Right renal cortex interstitium (tissue), 3 donors: Measurements from ENCODE around the gene AUTS2. TPM values are rescaled to one million over a fixed set of nuclear protein-coding genes. Genes with fewer than 3 reads are reported as not detected.
A peak's percentile ranks its signal among the peaks of the same experiment; 100 is the strongest.

ENCODE experiments used
- DNase-seq, 3 donors: peaks; one replicate each; pipeline ENCODE4 v3.0.0-alpha.2; 2013; ENCODE audit warnings: low read depth in 3 of 3, low spot score in 2 of 3
- polyA plus RNA-seq, 3 donors: library from polyadenylated mRNA; unstranded; fragments of 120-200 nt; gene quantifications; one replicate each; pipeline ENCODE4 v1.2.1, GENCODE V29; 2013; ENCODE audit not compliant: insufficient read length in 3 of 3

The AUTS2 gene
- polyA plus RNA-seq, 3 donors = 51.6 to 66.2 (median 55.2) TPM

DNA sequence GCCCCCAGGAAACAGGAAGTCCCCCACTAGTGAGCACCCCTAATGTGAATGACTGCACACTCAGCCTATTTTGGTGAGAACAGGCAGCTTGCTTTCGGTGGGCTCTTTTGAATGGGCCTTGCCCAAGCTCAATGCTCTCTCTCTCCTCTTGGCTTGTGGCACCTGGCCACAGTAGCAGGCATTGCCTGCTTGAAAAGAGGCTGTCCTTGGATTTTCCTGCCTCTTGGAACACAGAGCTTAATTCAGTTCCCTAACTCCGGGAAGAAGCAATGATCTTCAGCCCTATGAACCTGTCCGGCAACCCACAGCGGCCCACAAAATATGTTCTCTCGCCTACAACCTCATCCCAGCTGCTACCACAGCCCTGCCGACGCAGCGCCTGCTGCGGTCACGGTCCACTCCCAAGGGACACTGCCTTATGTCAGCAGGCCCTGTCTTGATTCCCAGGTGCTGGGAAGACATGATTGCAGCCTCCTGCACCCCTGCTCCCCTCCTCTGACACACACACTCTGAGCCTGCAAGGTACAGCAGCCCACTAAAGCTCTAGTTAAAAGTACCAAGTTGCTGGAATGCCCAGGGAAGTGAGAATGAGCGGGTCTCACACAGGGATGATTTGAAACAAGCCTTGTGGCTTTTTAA, 818.2 kb downstream of the AUTS2 start:
- DNase-seq = no peak

DNA sequence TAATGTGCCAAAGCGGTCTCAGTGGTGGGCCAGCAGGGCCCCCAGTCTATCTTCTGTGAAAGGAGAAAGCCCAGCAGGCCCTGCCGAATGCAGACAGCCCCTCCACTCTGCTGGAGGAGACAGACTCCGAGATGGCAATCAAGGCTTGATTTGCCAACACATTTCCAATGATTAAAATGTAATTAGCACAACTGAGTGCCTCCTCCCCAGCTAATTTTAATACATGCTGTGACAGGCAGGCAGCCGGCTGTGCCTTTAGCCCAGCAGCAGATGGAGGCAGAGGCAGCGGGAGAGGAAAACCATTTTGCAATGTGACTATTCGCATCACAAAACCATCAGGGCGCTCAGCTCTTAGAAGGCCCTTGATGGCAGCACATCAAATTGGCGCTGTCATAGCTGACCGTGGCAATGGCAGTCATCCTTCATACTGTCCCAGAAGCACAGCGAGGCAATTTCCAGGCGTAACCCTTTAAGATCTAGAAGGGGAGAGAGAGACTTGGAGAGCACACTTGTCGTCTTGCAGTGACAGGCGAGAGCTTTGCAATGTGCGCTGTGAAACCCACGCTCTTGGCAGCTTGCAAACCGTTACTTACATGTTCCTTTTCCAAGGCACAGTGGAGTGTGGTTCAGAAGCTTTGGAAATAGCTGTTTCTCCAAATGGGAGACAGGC, 818.8 kb downstream of the AUTS2 start:
- DNase-seq = no peak

DNA sequence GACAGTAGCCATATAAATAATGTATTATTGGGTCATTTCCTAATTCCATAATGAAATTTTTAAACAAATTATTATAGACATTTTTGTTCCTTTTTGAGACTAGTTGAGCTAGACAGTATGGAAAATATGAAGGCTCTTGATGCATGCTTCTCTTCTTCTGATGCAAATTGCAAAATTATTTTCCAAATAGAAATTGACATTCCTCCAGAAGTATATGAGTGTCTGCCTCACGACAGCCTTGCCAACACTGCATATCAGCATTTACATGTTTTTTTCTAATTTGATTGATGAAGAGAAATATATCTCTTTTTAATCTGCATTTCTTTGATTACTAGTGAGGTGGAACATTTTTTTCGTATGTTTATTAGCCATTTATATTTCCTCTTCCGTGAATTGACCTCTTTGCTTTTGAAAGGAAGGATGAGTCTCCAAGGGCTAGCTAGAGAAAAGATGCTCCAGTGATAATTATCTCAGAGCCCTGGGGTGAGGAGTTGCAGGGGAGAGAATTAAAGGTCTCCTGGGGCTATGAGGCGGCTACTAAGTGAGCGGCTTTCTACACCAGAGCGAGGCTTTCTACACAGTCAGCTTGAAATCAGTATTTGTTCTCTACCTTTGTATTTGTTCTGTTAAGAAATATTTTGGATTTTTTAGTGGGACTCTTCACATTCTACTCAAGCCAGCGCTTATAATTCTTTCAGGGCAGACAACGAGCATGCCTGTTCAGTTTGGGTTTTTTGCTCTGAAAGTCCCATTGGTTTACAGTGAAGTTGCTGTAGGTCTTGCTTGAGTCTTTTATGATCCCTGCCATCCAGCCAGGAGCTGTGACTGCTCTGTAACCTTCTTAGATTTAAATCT, 821.5 kb downstream of the AUTS2 start:
- DNase-seq = no peak

- DNase-seq = no peak
Observed at GRCh38 chr7:70420381-70420662, 822.0 kb downstream of the AUTS2 start.

DNA sequence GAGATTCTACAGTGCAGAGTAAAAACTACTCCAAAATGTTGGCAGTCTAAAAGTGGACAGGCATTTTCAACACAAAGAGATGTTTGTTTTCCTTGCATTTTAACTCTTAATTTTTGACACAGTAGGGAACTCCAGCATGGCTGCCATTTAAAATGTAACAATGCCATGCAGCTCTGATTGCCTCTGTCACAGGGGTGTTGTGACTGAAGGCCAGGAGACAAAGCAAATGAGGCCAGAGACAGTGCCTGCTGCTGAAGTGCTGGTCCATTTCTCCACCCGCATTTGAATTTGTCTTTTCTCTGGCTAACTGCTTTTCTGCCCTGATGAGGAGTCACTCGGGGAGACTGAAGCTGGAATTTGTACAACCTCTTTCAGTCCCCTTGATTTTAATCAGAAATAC, 823.0 kb downstream of the AUTS2 start:
- no peak for DNase-seq

DNA sequence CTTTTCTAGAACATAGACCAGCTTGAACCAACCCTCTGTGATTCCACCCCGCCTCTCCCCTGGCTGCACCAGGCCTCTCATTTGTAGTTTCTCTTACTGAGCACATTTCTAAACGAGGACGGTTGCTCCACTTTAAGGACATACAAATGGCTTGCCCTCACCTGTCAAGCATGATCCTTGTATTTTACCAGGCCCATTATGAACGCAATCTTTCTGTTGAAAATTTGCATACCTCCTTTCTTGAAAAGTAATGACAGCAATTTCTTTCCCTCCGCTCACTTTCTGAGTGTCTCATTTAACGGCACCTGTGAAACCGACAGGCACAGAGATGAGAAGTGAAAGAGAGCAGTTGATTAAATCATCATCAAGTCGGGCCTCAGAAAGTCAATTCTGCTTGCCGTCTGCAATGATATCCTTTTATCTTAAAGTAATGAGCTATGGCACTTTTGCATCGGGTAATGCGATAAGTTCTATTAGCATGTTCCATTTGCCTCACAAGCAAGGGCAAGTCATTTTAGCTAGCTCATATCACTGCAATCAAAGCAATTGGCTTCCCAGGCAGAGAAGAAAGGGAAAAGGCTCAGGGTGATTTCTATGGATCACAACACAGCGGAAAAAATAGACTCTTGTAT, 828.1 kb downstream of the AUTS2 start:
- no peak for DNase-seq

DNA sequence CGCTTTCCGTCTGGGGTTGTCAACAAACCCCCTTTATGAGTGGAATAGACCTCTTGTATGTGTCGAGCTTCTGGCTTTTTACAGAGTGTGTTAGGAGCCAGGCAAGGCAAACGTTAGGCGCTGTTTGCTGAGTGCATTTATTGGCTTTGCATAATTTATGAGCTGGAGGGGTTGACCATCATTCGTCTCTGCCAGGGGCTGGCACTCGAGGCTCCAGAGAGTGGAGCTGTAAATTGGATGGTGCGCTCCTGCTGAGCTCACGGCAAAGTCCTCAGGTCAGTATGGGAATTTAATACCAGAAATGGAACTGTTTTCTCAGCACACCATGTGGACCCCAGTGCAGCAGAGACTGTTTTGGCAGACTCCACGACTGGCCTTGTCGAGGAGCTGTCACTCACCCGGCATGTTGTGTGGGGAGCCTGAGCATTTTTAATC, 834.3 kb downstream of the AUTS2 start:
- DNase-seq = peak; percentile 58 to 68 (median 62)

DNA sequence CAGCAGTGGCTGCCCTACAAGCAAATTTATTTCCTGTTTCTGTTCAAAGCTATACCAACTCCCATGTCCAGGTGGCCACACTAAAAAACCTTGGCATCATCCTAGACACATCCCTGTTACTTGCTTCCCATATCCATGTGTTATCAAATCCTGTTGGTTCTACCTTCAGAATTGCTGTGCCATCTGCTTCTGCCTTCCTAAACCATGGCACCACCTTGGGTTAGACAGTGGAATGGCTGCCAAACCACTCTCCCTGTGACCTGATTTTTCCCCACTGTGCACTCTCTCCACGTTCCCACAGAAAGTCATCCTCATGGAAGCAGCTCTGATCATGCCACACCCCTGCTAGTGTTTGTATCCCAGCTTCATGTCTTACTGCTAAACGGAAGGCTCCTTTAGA, 836.1 kb downstream of the AUTS2 start:
- no peak for DNase-seq

DNA sequence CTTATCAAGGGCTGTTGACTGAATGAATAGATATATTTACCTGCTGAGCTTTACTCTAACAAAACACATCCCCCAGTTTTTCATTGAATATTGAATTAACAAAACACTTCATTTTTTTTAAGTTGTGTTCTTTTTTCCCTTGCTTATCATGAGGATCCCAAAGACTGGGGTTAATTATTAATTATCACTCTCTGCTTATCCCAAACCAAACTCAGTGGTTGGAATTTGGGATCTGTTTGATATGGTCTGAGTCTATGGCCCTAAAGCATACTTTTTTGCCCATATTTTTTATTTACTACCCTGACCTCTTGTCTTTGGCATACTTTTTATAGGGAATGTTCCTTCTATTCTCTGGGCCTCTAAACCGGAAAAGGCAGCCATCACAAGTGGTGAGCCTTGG, 836.5 kb downstream of the AUTS2 start:
- no peak for DNase-seq

GRCh38 chr7:70435634-70436033, 837.4 kb downstream of the AUTS2 start:
- no peak for DNase-seq

DNA sequence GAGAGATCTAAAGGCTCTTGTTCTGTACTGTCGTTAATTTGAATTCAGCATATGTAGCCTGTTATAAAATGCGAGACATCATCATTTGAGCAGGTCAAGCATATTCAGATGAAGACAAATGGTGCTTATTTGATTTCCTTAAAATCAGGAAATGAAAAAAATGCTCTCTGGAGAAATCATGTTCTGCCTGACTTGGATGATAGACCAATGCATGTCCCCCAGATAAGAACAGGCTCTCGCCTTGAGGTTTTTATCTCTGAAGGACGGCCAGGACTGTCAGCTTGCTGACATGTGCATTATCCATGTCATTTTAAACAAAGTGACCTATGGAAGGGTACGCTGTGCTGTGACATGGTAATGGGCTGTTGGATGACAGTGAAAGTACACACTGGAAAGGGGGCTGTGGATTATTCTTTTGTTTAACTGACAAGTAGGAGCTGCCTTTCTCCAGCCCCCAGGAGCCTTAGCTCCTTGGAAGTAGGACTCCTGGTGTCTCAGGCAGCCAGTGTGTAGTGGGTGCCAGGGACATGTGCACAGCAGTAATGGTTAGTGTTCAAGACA, 838.6 kb downstream of the AUTS2 start:
- DNase-seq = no peak

GRCh38 chr7:70439651-70440050, 841.4 kb downstream of the AUTS2 start:
- DNase-seq = no peak

- no peak for DNase-seq
Observed at GRCh38 chr7:70446448-70447143, 848.3 kb downstream of the AUTS2 start.

DNA sequence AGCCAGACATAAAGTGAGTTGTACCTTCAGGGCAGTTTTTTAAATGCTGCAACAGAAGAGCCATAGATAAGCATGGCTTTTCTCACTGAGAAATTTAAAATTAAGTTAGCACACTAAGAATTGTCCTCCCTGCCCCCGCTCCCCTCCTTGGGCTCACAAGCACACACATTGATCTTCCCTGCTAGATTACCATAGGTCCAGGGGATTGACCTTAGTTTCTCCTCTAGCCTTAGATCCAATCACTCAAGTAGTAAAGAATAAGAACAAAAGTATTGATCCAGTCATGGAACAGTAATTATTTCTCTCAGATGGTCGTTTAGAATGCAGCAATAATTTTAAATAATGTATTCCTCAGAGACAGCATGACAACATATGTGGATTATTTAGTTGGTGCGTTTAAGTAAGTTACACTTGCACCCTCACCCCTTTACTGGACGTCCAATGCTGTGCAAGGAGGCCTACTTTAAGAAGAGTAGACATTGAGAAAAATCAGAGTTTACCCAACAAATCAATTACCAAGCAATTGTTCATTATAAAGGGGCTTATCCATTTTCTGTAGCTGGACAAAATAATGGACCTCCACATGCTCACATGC, 850.1 kb downstream of the AUTS2 start:
- no peak for DNase-seq

DNA sequence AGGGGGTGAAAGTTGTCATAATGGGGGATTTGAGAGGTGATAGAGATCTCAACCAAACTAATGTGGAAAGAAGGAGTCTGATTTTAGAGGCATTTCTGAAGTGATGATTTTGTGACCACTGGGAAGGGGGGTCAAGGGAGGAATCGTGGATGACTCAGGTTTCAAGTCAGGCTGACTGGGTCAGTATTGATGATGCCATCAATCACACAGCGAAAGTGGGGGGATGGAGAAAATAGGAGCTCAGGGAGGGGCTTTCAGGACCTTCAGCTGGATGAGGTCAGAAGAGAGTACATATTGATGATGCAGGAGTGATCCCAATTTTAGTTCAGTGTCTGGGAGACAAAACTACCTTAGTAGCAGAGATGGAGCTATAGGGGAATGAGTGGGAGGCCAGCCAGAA, 852.5 kb downstream of the AUTS2 start:
- no peak for DNase-seq

- no peak for DNase-seq
Observed at GRCh38 chr7:70455925-70456324, 857.6 kb downstream of the AUTS2 start.

GRCh38 chr7:70456719-70457118, 858.4 kb downstream of the AUTS2 start:
- DNase-seq = no peak

DNA sequence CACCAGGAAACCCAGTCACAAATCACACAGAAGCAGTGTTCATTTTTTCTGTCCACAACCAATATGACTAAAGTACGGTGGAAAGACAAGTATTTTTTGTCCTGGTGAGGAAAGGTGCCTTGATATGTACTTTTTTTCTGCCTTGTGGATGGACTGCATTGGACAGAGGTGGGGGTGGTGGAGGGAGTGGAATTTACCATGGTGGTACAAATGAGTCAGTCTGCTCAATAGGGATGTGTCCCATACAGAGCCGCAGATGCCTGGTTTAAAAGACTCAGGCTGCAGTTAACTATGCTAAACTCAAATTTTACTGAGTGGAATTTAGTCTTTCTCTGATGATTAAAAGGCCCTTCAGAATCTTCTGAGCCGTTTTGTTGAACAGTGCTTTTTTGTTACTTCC, 859.2 kb downstream of the AUTS2 start:
- DNase-seq = no peak

DNA sequence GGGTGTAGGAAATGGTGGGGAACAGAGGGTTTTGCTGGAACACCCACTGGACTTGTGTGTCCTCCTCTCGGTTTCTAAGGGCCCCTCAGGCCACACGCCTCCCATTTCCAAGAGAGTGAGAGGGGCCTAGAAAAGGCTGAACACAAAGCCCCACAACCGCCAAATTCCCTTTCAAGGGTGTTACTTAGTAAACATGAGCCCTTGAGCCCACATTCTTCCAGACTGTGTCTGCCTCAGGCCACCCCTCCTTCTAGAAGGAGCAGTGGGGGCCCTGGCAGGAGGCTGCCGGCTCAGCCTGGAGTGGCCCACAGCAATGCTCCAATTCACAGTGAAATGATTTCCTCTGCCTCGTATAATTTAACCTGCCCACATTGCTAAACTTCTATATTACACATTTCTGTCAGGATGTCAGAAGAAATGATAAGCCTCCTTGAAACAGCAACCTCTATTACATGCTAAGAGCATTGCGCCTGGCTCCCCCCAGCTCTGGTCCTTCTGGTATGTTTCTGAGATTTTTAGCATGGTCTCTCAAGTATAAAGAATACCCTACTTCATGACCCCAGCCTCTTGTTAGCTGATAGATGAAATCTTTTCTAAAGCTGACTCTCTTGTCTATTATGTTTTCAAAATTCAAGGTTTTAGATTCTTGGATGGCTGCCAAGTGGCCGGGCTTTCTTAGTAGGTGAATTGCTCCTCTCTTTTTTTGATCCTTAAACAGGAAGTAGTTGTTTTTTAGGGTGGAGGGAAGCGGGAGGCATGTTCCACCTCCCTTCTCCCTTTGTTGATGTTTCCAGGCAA, 859.8 kb downstream of the AUTS2 start:
- DNase-seq = no peak
